HTR-8/SVneo (cell line): ENCODE results near the gene SLC23A2.
"Not testable (repeated sequence)": the region's sequence is repeated elsewhere in the genome, so short reads cannot be mapped to it uniquely, and the experiment has no call there.

Experiments
- DNase-seq: peaks from one replicate; pipeline ENCODE4 v3.0.0; 2011; ENCODE audit warnings: low spot score, mixed read lengths; ENCODE audit not compliant: insufficient read length
- FAIRE-seq: peaks from 2 replicates; lab custom pipeline; 2011; peaks lifted over from hg19 to GRCh38; lab: Jason Lieb, UNC

Gene SLC23A2

GRCh38 chr20:4944518-4945313, 56.6 kb downstream of the SLC23A2 start:
- DNase-seq (no peak), FAIRE-seq (no peak)

DNA sequence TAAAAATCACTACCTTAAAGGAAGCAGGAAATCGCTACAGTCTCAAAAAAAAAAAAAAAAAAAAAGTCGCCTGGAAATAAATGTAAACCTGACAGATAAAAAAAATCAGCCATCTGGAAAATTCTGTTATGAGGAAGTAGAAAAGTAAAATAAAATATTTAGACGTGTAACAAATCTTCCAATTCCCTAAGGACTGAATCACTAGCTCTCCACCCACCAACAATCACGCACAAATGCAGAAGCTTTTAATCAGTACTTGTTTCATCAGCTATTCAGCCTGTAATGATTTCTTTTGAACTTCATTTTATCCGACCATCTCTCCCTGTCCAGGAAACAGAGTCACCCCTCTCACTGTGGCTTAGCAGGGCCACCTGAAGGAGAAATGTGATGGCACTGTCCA, 59.0 kb downstream of the SLC23A2 start:
- no peak for DNase-seq
- no peak for FAIRE-seq

GRCh38 chr20:4937407-4938319, 63.6 kb downstream of the SLC23A2 start:
- DNase-seq (no peak), FAIRE-seq (no peak)

DNA sequence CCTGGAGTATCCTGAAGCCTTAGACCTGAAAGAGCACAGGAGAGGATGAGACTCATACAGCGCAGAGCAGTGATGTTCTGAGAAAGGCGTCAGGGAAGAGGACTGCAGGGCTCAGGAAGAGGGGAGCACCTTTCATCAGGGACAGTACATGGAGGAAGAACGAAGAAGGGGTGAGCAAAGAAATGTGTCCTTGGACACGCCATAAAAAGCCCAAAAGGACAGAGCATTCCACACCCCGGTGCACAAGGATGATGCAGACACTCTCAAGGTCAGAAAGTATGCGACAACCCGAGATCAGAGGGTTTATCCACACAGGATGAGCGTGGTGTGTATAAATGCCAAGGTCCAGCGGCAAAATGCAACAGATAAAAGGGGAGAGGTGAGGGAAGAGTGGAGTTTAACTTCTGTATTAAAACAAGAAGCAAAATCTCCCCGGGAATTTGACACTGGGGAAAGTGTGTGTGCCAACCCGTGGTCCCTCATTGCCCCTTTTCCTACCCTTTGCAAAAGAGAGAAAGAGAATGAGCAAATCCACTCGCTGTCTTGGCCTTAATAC, 64.4 kb downstream of the SLC23A2 start:
- FAIRE-seq (no peak), DNase-seq (no peak)

DNA sequence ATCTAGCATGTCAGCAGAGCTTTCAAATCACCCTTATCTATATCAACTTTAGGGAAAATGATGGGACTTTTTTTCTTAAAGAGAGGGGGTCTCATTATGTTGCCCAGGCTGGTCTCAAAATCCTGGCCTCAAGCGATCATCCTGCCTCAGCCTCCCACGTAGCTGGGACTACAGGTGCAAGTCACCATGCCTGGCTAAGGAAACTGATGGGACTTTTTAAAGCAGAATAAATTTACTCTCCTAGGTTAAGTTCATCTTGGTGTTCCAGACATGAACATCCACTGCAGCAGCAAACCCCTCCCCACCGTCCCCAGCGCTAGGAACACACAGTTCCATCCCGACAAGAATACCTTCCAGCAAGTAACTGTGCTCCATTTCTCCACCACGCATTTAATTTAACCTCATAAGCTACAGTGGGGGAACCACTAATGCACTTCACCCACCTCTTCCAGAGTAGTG, 64.9 kb downstream of the SLC23A2 start:
- FAIRE-seq (no peak), DNase-seq (no peak)

DNA sequence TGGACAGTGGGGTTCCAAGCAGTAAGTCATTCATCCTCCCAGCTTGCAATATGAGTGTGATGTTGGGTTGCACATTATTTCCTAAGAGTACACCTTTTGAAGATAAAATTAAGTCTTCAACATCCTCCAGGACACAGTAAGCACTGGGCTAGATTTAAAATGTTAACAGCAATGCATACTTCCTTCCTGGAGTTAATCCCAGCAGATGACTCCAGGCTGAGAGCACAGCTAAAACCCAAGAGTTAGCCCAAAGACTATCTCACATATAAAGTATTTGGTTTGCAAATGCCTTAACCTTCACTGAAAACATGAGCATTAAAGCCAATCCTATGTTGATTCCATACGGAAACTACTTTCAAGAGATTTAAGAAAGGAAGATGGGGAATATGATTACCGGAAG, 69.2 kb downstream of the SLC23A2 start:
- DNase-seq (no peak), FAIRE-seq (no peak)

GRCh38 chr20:4929686-4930397, 71.5 kb downstream of the SLC23A2 start:
- FAIRE-seq (no peak), DNase-seq (no peak)

DNA sequence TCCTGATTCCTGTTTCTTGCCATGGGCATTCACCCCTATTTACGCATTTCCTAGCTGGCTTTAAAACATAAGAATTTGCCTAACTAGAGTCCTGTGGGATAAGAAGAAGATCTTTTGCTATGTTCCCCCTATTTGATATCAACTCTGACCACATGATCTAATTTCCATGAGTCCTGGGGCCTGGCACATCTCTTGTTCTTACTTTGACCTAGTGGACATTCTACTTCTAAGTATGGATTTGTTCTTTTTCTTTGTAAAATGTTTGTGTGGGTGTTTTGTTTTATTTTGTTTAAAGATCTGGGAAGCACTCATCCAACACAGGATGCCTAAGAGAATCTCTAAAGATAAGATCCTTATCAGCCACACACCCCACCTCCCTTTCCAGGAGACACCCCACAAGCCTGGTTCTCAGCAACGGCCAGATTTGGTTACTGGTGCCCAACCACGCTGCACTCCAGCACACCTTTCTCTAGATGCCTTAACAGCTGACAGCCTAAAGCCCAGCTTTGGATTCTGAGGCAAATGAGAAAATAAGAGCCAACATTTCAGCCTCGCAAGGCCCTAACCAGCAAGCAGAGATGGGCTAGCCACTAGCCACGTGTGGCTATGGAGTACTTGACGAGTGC, 74.7 kb downstream of the SLC23A2 start:
- no peak for FAIRE-seq
- no peak for DNase-seq

- FAIRE-seq: no peak
- DNase-seq: no peak
Measured at GRCh38 chr20:4925842-4926530, 75.3 kb downstream of the SLC23A2 start.

GRCh38 chr20:4924446-4924845, 76.9 kb downstream of the SLC23A2 start:
- FAIRE-seq (no peak), DNase-seq (no peak)

- DNase-seq (no peak), FAIRE-seq (no peak)
Measured at GRCh38 chr20:4924032-4924431, 77.3 kb downstream of the SLC23A2 start.

- DNase-seq (no peak), FAIRE-seq (no peak)
Measured at GRCh38 chr20:4922186-4922585, 79.1 kb downstream of the SLC23A2 start.

GRCh38 chr20:4921271-4921670, 80.0 kb downstream of the SLC23A2 start:
- FAIRE-seq, DNase-seq: not testable (repeated sequence)

DNA sequence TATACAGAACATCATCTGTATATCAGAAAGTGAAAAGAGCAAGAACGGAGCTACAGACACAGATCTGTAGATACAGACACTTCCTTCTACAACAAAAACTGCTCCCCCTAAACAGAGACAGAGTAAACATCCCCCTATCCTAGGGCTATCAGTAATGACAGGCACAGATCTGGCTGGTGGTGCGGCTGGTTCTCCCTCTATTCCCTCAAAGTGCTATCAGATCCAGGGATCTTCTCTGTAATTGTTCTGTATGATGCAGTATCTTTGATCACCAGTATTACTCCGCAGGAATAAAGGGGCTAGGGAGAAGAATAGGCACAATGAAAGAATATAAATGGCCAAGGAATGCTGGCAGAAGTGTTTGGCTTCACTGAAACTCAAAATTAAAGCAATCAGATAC, 80.7 kb downstream of the SLC23A2 start:
- FAIRE-seq (no peak), DNase-seq (no peak)

DNA sequence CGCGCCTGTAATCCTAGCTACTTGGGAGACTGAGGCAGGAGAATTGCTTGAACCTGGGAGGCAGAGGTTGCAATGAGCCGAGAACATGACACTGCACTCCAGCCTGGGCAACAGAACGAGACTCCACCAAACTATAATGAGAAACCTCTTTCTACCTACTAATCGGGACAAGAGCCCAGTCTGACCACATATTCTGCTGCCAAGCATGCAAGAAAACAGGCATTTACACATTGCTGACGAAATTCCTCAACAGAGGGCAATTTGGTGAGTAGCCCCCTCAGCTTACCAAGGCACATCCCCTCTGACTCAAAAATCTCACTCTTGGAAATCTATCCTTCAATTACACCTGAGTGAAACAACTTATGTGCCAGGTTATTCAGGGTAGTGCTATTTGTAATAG, 81.2 kb downstream of the SLC23A2 start:
- DNase-seq (no peak), FAIRE-seq (no peak)

DNA sequence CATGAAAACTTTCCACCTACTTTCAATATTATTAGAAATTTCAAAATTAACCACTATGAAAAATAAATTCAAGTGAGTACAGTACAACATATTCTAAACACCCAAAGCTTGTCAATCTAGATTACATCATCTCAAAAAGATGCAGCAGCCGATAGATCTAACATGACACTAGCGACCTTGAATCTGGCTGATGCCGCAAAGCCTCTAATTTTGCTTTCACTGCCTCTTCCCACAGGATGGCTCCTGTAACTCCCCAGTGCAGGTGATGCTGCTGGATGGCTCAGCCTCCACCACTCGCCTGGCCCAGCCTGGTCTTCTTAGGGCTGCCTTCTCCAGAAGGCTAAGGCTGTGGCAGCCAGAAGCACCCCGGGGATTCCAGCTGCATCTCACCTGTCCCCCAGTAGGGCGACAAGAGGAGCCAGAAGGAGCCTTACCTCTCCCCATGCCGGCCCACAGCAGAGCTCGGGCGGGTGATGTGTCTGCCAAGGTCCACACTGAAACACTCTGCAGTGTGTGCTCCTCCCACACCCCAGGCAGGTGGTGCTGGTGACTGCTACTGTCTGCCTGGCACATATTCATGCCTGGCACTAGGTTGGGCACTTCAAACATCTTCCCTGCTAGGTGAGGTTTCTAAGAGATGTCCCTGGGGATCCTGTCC, 82.1 kb downstream of the SLC23A2 start:
- FAIRE-seq: no peak

GRCh38 chr20:4918473-4918872, 82.8 kb downstream of the SLC23A2 start:
- no peak for DNase-seq
- no peak for FAIRE-seq

More for the DNA sequence above, 82.1 kb downstream of the SLC23A2 start:
- no peak for DNase-seq

- no peak for DNase-seq
- FAIRE-seq: no peak
Measured at GRCh38 chr20:4916971-4917881, 84.1 kb downstream of the SLC23A2 start.
